ENCODE data around the gene TMEM30A.

DNA sequence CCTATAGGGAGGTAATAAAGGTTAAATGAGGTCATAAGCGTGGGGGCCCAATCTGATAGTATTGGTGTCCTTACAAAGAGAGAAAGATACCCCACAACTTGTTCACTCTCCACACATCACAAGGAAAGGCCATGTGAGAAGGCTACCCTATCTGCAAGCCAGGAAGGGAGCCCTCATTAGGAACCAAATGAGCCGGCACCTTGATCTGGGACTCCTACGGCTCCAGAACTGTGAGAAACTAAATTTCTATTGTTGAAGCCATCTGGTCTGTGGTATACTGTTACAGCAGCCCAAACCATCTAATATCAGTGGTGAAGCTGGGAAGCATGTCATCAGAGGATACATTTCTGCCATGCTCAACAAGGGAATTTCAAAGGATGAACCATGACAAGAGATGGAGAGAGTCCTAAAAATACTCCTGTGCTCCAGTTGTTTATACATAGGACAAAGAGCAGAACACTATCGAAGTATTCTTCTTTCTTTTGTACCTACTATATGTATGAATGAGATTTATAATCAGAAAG is 51.4 kb downstream of the TMEM30A start:
- no peak for TF ChIP-seq CTCF (conservative IDR thresholded peaks at IDR 0.05; ENCODE audit: low read length)
- no peak for TF ChIP-seq EZH2phosphoT487 (IDR thresholded peaks at IDR 0.05; ENCODE audit: borderline replicate concordance)
